NT2/D1 (cell line): ENCODE measurements around the gene RGS21.
"Not testable (repeated sequence)": the region's sequence is repeated elsewhere in the genome, so short reads cannot be mapped to it uniquely, and the experiment has no call there.

Experiments
- SUZ12 ChIP-seq: IDR thresholded peaks from 2 replicates; pipeline ENCODE4 v1.6.1; 2011; ENCODE audit not compliant: insufficient read length, insufficient read depth; ENCODE audit errors: extremely low read depth
- YY1 ChIP-seq: IDR thresholded peaks from 2 replicates; pipeline ENCODE4 v1.6.1; 2011; ENCODE audit not compliant: insufficient read length, insufficient read depth
- ZNF274 ChIP-seq: IDR thresholded peaks from 2 replicates; pipeline ENCODE4 v1.6.1; 2011; ENCODE audit warnings: mild to moderate bottlenecking, low read depth, low read length

GRCh38 chr1:192308314-192308713 lies 8.5 kb upstream of the RGS21 start:
- TF ChIP-seq YY1, SUZ12, ZNF274: not testable (repeated sequence)
